Inflammatory macrophage treated with lipopolysaccharide for 1 hour (primary cell): ENCODE measurements around the gene FOLR2.

Experiments used
- DNase-seq, 2 donors: peaks; one replicate each; pipeline ENCODE4 v3.0.0-alpha.2; 2020 to 2022

FOLR2 gene

GRCh38 chr11:72230764-72231365 is 14.3 kb downstream of the FOLR2 start:
- DNase-seq, result no peak

- no peak for DNase-seq
Observed at GRCh38 chr11:72231396-72232259, 15.0 kb downstream of the FOLR2 start.

GRCh38 chr11:72232260-72233055 is 15.9 kb downstream of the FOLR2 start:
- DNase-seq, result no peak

- no peak for DNase-seq
Observed at GRCh38 chr11:72233056-72233772, 16.6 kb downstream of the FOLR2 start.

- DNase-seq, result no peak
Observed at GRCh38 chr11:72233773-72234513, 17.3 kb downstream of the FOLR2 start.

- DNase-seq, result no peak
Observed at GRCh38 chr11:72234514-72234830, 17.9 kb downstream of the FOLR2 start.

GRCh38 chr11:72234920-72235319 is 18.3 kb downstream of the FOLR2 start:
- DNase-seq, result no peak

- DNase-seq, result no peak
Observed at GRCh38 chr11:72235351-72236057, 18.9 kb downstream of the FOLR2 start.

- no peak for DNase-seq
Observed at GRCh38 chr11:72236083-72236697, 19.6 kb downstream of the FOLR2 start.

GRCh38 chr11:72236774-72237111 is 20.1 kb downstream of the FOLR2 start:
- no peak for DNase-seq

GRCh38 chr11:72237112-72237931 is 20.7 kb downstream of the FOLR2 start:
- DNase-seq, result no peak

GRCh38 chr11:72238040-72238450 is 21.5 kb downstream of the FOLR2 start:
- DNase-seq, result peak; percentile 45 to 59

- DNase-seq, result no peak
Observed at GRCh38 chr11:72238492-72239312, 22.1 kb downstream of the FOLR2 start.

- peak; percentile 26 to 28 for DNase-seq
Observed at GRCh38 chr11:72239313-72239848, 22.8 kb downstream of the FOLR2 start.

GRCh38 chr11:72239849-72240460 is 23.4 kb downstream of the FOLR2 start:
- DNase-seq, result peak; percentile 38 to 44

- no peak for DNase-seq
Observed at GRCh38 chr11:72240461-72241290, 24.1 kb downstream of the FOLR2 start.

GRCh38 chr11:72241291-72241781 is 24.7 kb downstream of the FOLR2 start:
- DNase-seq, result no peak

GRCh38 chr11:72242141-72242540 is 25.5 kb downstream of the FOLR2 start:
- no peak for DNase-seq
